K562 (cell line): Measurements from ENCODE around the gene LYPD4. TPM values are rescaled to one million over a fixed set of nuclear protein-coding genes. Genes with fewer than 3 reads are reported as not detected.

Experiments used
- BCOR ChIP-seq: fragments of 450-650 bp; IDR thresholded peaks from 2 replicates; pipeline ENCODE4 v1.6.1; 2016
- CBX2 ChIP-seq: fragments of 200-600 bp; sonication (generic); IDR thresholded peaks from one replicate; pipeline ENCODE4 v1.6.1; 2012; ENCODE audit warnings: mild to moderate bottlenecking, low read length, inconsistent platforms; ENCODE audit not compliant: insufficient read depth, poor library complexity, severe bottlenecking
- HDAC1 ChIP-seq, 2 experiments: fragments of 450-650 bp; IDR thresholded peaks; 2 replicates each; pipeline ENCODE4 v1.6.1; 2016 to 2017; ENCODE audit warnings: inconsistent platforms in 1 of 2, mild to moderate bottlenecking in 1 of 2, moderate library complexity in 1 of 2
- HNRNPLL ChIP-seq: fragments of 200-400 bp; formaldehyde crosslinking; IDR thresholded peaks from 2 replicates; pipeline ENCODE4 v1.6.1; 2017; ENCODE audit warnings: low read length, low read depth, mild to moderate bottlenecking; ENCODE audit not compliant: poor library complexity, severe bottlenecking
- KDM4B ChIP-seq, 2 experiments: fragments of 450-650 bp in 1 of 2; sonication (generic) in 1 of 2; IDR thresholded peaks; 2 replicates each; pipeline ENCODE4 v1.6.1; 2016 to 2017; ENCODE audit warnings: borderline replicate concordance in 2 of 2, antibody characterized with exemption in 1 of 2, low read depth in 1 of 2, mild to moderate bottlenecking in 1 of 2
- KLF1 ChIP-seq: fragments of 450-650 bp; IDR thresholded peaks from 2 replicates; pipeline ENCODE4 v1.6.1; 2016; ENCODE audit warnings: missing genetic modification characterization, missing compliant biosample characterization
- PURB ChIP-seq: sonication (generic); formaldehyde crosslinking; IDR thresholded peaks from 2 replicates; pipeline ENCODE4 v1.9.0; 2021; ENCODE audit warnings: low read depth, mild to moderate bottlenecking, missing genetic modification reagents
- RCOR1 ChIP-seq, 2 experiments: IDR thresholded peaks; 2 replicates each; pipeline ENCODE4 v1.6.1; 2012; ENCODE audit warnings: low read depth in 2 of 2, low read length in 2 of 2, borderline replicate concordance in 1 of 2, improper control_type of control experiment in 1 of 2
- SMAD1 ChIP-seq: fragments of 150-350 bp; IDR thresholded peaks from 2 replicates; pipeline ENCODE4 v1.6.1; 2014; ENCODE audit warnings: low read length, low read depth; ENCODE audit not compliant: partially characterized antibody
- SMARCB1 ChIP-seq: IDR thresholded peaks from 2 replicates; pipeline ENCODE4 v1.6.1; 2011; ENCODE audit warnings: improper control_type of control experiment, low read depth; ENCODE audit not compliant: insufficient read length
- SMARCC2 ChIP-seq: fragments of 450-650 bp; IDR thresholded peaks from 2 replicates; pipeline ENCODE4 v1.6.1; 2017; ENCODE audit warnings: antibody characterized with exemption, moderate library complexity, mild to moderate bottlenecking, low read depth
- SRSF3 ChIP-seq: fragments of 200-400 bp; formaldehyde crosslinking; IDR thresholded peaks from 2 replicates; pipeline ENCODE4 v1.6.1; 2016; ENCODE audit warnings: mild to moderate bottlenecking, low read length, moderate library complexity; ENCODE audit not compliant: insufficient read depth
- ZFP91 ChIP-seq: sonication (generic); formaldehyde crosslinking; IDR thresholded peaks from 2 replicates; pipeline ENCODE4 v1.8.0; 2022; ENCODE audit warnings: mild to moderate bottlenecking, missing genetic modification reagents
- ZNF133 ChIP-seq: fragments of 250-450 bp; sonication (Bioruptor Pico); IDR thresholded peaks from 2 replicates; pipeline ENCODE4 v1.4.0; 2020; ENCODE audit warnings: mild to moderate bottlenecking
- ZNF174 ChIP-seq: fragments of 250-450 bp; sonication (Bioruptor Pico); IDR thresholded peaks from 2 replicates; pipeline ENCODE4 v1.4.0; 2020; ENCODE audit warnings: mild to moderate bottlenecking
- ZNF197 ChIP-seq: fragments of 200-800 bp; sonication (Bioruptor generic); IDR thresholded peaks from 2 replicates; pipeline ENCODE4 v1.6.1; 2016; ENCODE audit warnings: low read depth, missing genetic modification characterization, missing compliant biosample characterization
- ZNF449 ChIP-seq: fragments of 250-450 bp; sonication (Bioruptor Pico); IDR thresholded peaks from 2 replicates; pipeline ENCODE4 v1.8.0; 2022; ENCODE audit warnings: moderate library complexity, mild to moderate bottlenecking, inconsistent platforms
- ZNF695 ChIP-seq: fragments of 450-650 bp; formaldehyde crosslinking; IDR thresholded peaks from 2 replicates; pipeline ENCODE4 v1.4.0; 2020; ENCODE audit warnings: mild to moderate bottlenecking, moderate library complexity
- ZNF778 ChIP-seq: fragments of 450-650 bp; formaldehyde crosslinking; IDR thresholded peaks from 2 replicates; pipeline ENCODE4 v1.4.0; 2020; ENCODE audit warnings: mild to moderate bottlenecking, moderate library complexity
- polyA plus RNA-seq, 8 experiments: library from polyadenylated mRNA; depleted of rRNA in 4 of 8; stranded (reverse) in 5 of 8; unstranded in 3 of 8; fragments of >200 nt; fragmentation: Nextera tagmentation in 2 of 8; fragmentation: Illumina TruSeq in 1 of 8; extraction: Ambion mirVana in 2 of 8; extraction: Trizol in 1 of 8; gene quantifications; 2 replicates each; pipeline versions ENCODE4 v1.2.1 to v1.2.3, GENCODE V29; 2011 to 2014; ENCODE audit warnings: inconsistent platforms in 1 of 8, missing spikeins in 1 of 8
- total RNA-seq, 7 experiments: library from RNA; depleted of rRNA in 6 of 7; stranded (reverse); fragments of >200 nt in 6 of 7; fragmentation: Illumina TruSeq in 2 of 7; extraction: Trizol in 2 of 7; gene quantifications; 2 replicates each; pipeline versions ENCODE4 v1.2.1 to v1.2.3, GENCODE V29; 2011 to 2021; ENCODE audit warnings: low replicate concordance in 1 of 7
- TF ChIP-seq, protein P1 (sequence below): sonication (generic); formaldehyde crosslinking; IDR thresholded peaks from 2 replicates; pipeline ENCODE4 v1.8.1; 2023; ENCODE audit warnings: mild to moderate bottlenecking, missing genetic modification reagents
- TF ChIP-seq, protein P2 (sequence below): IDR thresholded peaks from 3 replicates; pipeline ENCODE4 v1.6.1; 2011; ENCODE audit warnings: borderline replicate concordance, mild to moderate bottlenecking; ENCODE audit not compliant: insufficient read length, insufficient read depth

LYPD4 gene
- total and polyA plus RNA-seq, 9 of the 15 experiments (the other 6 are each of a cell fraction or from before 2014, with no cell fraction given): 0.11 TPM; not detected in 8

DNA sequence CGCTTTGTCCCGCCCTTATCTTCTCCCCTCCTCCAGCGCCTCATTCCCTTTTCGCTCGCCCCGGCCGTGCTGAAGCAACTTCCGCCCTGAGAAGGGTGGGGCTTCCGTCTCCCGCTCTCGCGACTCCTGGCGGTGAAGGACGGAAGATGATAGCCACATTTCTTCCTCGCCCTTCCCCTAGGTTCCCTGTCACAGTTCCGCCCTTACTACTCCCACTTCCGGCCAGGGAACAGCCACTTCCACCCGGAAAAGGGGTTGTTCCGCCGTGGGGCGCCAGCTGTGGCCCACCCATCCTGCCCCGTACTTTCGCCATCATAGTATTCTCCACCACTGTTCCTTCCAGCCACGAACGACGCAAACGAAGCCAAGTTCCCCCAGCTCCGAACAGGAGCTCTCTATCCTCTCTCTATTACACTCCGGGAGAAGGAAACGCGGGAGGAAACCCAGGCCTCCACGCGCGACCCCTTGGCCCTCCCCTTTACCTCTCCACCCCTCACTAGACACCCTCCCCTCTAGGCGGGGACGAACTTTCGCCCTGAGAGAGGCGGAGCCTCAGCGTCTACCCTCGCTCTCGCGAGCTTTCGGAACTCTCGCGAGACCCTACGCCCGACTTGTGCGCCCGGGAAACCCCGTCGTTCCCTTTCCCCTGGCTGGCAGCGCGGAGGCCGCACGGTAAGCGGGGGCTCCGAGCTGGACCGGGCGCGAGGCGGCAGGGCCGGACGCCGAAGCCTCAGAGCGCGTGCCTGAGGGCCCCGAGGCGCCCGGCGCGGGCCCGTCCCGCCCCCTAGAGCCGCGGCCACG lies 15.3 kb upstream of the LYPD4 start, which contains the start of gene RPS19 (continued):
- TF ChIP-seq SMAD1: peak; percentile 80
- TF ChIP-seq SMARCB1: no peak
- TF ChIP-seq ZNF778 (CRISPR knock-in tag): no peak
- no peak for TF ChIP-seq ZNF449 (CRISPR knock-in tag)
- no peak for TF ChIP-seq CBX2
- TF ChIP-seq SRSF3: no peak
- TF ChIP-seq PURB (CRISPR knock-in tag): no peak
- TF ChIP-seq ZNF695 (CRISPR knock-in tag): no peak
- peak; percentile 88 for TF ChIP-seq KLF1 (tag)
- TF ChIP-seq ZNF174 (CRISPR knock-in tag): no peak; the same call in 1 of the 2 replicates
- no peak; the same call in 1 of the 2 replicates for TF ChIP-seq BCOR
- TF ChIP-seq HNRNPLL: peak; percentile 44
- TF ChIP-seq, protein P1, sequence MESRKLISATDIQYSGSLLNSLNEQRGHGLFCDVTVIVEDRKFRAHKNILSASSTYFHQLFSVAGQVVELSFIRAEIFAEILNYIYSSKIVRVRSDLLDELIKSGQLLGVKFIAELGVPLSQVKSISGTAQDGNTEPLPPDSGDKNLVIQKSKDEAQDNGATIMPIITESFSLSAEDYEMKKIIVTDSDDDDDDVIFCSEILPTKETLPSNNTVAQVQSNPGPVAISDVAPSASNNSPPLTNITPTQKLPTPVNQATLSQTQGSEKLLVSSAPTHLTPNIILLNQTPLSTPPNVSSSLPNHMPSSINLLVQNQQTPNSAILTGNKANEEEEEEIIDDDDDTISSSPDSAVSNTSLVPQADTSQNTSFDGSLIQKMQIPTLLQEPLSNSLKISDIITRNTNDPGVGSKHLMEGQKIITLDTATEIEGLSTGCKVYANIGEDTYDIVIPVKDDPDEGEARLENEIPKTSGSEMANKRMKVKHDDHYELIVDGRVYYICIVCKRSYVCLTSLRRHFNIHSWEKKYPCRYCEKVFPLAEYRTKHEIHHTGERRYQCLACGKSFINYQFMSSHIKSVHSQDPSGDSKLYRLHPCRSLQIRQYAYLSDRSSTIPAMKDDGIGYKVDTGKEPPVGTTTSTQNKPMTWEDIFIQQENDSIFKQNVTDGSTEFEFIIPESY (CRISPR knock-in tag): no peak; the same call in 1 of the 2 replicates
- peak in 1 of 2 experiments; percentile 98; a peak in 2 of 4 replicates for TF ChIP-seq HDAC1 (IDR thresholded peaks at IDR 0.05)
- peak in 1 of 2 experiments; percentile 89; a peak in 1 of 4 replicates for TF ChIP-seq KDM4B (IDR thresholded peaks at IDR 0.05; ENCODE audit: borderline replicate concordance in 2 of 2, low read depth in 1 of 2)
- TF ChIP-seq, protein P2, sequence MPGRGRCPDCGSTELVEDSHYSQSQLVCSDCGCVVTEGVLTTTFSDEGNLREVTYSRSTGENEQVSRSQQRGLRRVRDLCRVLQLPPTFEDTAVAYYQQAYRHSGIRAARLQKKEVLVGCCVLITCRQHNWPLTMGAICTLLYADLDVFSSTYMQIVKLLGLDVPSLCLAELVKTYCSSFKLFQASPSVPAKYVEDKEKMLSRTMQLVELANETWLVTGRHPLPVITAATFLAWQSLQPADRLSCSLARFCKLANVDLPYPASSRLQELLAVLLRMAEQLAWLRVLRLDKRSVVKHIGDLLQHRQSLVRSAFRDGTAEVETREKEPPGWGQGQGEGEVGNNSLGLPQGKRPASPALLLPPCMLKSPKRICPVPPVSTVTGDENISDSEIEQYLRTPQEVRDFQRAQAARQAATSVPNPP: no peak
- no peak for TF ChIP-seq ZFP91
- peak; percentile 11 to 44; a peak in 1 of 4 replicates for TF ChIP-seq RCOR1 (IDR thresholded peaks at IDR 0.05; ENCODE audit: borderline replicate concordance in 1 of 2, low read depth in 2 of 2, low read length in 2 of 2)
- no peak for TF ChIP-seq ZNF133 (CRISPR knock-in tag)
- no peak for TF ChIP-seq ZNF197 (CRISPR knock-in tag)
- TF ChIP-seq SMARCC2: no peak
